HG03460 (cell line): ENCODE measurements around the gene SNCB.

Source experiments
- ATAC-seq: cut with Tn5 transposase; IDR thresholded peaks from one replicate; pipeline ENCODE4 v1.9.1; 2021; ENCODE audit not compliant: unreplicated experiment

SNCB gene

GRCh38 chr5:176644878-176645670 is 14.7 kb upstream of the SNCB start:
- ATAC-seq: no peak

- no peak for ATAC-seq
These were observed 14.0 kb upstream of the SNCB start for GRCh38 chr5:176644294-176644693.

- no peak for ATAC-seq
These were observed 13.3 kb upstream of the SNCB start for GRCh38 chr5:176643491-176644219.

GRCh38 chr5:176642675-176643490 is 12.5 kb upstream of the SNCB start:
- no peak for ATAC-seq

- no peak for ATAC-seq
These were observed 10.3 kb upstream of the SNCB start for GRCh38 chr5:176640616-176641015.

GRCh38 chr5:176639981-176640380 is 9.6 kb upstream of the SNCB start:
- ATAC-seq: no peak

- ATAC-seq: no peak
These were observed 8.9 kb upstream of the SNCB start for GRCh38 chr5:176639208-176639607.

GRCh38 chr5:176638437-176638836 is 8.1 kb upstream of the SNCB start:
- no peak for ATAC-seq

GRCh38 chr5:176637556-176637955 is 7.2 kb upstream of the SNCB start:
- no peak for ATAC-seq

GRCh38 chr5:176636426-176636825 is 6.1 kb upstream of the SNCB start:
- ATAC-seq: no peak

- no peak for ATAC-seq
These were observed 3.3 kb upstream of the SNCB start for GRCh38 chr5:176633598-176633997.

GRCh38 chr5:176632745-176633144 is 2.4 kb upstream of the SNCB start:
- no peak for ATAC-seq

GRCh38 chr5:176631383-176632200 is 1.3 kb upstream of the SNCB start:
- ATAC-seq: no peak

- no peak for ATAC-seq
These were observed 418 bp upstream of the SNCB start for GRCh38 chr5:176630681-176631222.

- ATAC-seq: no peak
These were observed 949 bp downstream of the SNCB start for GRCh38 chr5:176629317-176629852.

- ATAC-seq: no peak
These were observed 1.7 kb downstream of the SNCB start for GRCh38 chr5:176628406-176629228.

GRCh38 chr5:176627582-176627981 is 2.8 kb downstream of the SNCB start:
- no peak for ATAC-seq

- ATAC-seq: no peak
These were observed 3.5 kb downstream of the SNCB start for GRCh38 chr5:176626876-176627236.
